Erythroblast (primary cell): ENCODE results near the gene OLFML2A.

Experiments
- GATA1 ChIP-seq: IDR thresholded peaks from 2 replicates; pipeline ENCODE4 v1.6.1; 2011; ENCODE audit warnings: low read depth, mild to moderate bottlenecking, control low read depth, low read length, moderate library complexity
- POLR2A ChIP-seq: IDR thresholded peaks from 2 replicates; pipeline ENCODE4 v1.6.1; 2011; ENCODE audit warnings: mild to moderate bottlenecking, low read length

DNA sequence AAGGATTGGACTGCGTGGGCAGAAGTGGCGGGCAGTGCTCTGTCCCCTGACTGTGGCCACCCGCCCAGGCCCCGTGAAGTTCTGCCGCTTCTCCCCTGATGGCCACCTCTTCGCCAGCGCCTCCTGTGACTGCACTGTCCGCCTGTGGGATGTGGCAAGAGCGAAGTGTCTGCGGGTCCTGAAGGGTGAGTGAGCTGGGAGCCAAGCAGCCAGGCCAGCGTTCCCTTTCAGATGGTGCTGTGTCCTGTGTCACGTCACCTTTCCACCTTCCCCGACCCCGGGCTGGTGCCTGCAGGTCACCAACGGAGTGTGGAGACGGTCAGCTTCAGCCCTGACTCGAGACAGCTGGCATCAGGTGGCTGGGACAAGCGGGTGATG, 78.6 kb downstream of the OLFML2A start:
- no peak for TF ChIP-seq POLR2A
- no peak for TF ChIP-seq GATA1
